NCI-H1436 (cell line): ENCODE data around the gene PADI4.
"Not testable (repeated sequence)": the region's sequence is repeated elsewhere in the genome, so short reads cannot be mapped to it uniquely, and the experiment has no call there.

Experiments used
- DNase-seq: peaks from one replicate; lab custom pipeline; 2025; lab: John Stamatoyannopoulos, UW

PADI4 gene

GRCh38 chr1:17313530-17314309 lies 5.7 kb downstream of the PADI4 start:
- DNase-seq = no peak

- no peak for DNase-seq
Observed at GRCh38 chr1:17314491-17314971, 6.5 kb downstream of the PADI4 start.

GRCh38 chr1:17315542-17316130 lies 7.6 kb downstream of the PADI4 start:
- no peak for DNase-seq

GRCh38 chr1:17316704-17317103 lies 8.7 kb downstream of the PADI4 start:
- DNase-seq = no peak

GRCh38 chr1:17318262-17318661 lies 10.3 kb downstream of the PADI4 start:
- DNase-seq = no peak

GRCh38 chr1:17319561-17320350 lies 11.8 kb downstream of the PADI4 start:
- no peak for DNase-seq

GRCh38 chr1:17321857-17322390 lies 13.9 kb downstream of the PADI4 start:
- not testable (repeated sequence) for DNase-seq

- no peak for DNase-seq
Observed at GRCh38 chr1:17328855-17329254, 20.9 kb downstream of the PADI4 start.

GRCh38 chr1:17329610-17330009 lies 21.6 kb downstream of the PADI4 start:
- DNase-seq = no peak

DNA sequence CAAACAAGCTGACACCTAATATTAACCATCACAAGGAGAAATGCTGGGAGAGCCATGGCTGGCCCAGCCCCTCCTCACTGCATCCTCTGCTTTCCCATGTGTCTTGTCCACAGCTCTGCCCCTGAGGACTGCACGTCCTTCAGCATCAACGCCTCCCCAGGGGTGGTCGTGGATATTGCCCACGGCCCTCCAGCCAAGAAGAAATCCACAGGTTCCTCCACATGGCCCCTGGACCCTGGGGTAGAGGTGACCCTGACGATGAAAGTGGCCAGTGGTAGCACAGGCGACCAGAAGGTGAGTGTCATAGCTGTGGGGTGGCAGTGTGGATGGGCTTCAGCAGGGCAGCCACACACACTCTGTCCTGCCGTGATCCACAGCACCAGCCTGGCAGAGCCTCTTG lies 22.9 kb downstream of the PADI4 start:
- no peak for DNase-seq

- DNase-seq = no peak
Observed at GRCh38 chr1:17333081-17333480, 25.1 kb downstream of the PADI4 start.

DNA sequence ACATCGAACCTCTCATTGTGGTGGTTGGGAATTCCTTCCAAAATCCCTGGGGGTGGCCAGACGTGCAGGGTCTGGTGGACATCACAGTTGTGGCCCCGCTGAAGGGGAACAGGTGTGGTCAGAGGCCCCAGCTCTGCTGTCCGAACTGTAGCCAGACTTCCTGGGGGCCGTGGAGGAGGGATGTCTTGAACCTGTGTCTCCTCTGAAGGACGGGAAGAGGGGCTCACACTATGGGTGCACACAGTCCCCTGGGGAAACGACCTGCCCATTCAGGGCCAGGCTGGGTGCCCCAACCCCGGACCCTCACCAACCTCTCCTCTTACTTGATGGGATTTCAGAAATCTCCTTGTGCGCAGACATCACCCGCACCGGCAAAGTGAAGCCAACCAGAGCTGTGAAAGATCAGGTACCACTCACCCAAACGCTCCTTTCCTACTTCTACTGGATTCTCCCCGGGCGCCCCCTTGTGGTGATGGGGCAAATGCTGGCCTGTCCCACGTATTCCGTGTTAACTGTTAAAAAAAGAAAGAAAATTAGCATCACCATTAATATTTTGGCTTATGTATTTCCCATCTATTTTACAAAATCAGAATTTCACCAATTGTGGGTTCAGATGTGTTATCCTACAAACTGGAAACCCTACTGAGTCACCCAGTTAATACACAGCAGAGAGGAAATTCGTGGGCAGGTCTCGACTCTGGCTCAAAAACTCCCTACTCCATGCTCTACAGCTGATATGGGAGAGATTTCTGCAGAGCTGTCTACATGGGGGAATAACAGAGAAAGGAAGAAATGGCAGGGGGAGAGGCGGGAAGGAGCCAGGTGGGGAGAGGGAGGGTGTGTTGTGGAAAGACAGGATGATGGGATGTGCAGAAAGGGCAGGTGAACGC lies 28.1 kb downstream of the PADI4 start:
- peak; percentile 64 for DNase-seq

DNA sequence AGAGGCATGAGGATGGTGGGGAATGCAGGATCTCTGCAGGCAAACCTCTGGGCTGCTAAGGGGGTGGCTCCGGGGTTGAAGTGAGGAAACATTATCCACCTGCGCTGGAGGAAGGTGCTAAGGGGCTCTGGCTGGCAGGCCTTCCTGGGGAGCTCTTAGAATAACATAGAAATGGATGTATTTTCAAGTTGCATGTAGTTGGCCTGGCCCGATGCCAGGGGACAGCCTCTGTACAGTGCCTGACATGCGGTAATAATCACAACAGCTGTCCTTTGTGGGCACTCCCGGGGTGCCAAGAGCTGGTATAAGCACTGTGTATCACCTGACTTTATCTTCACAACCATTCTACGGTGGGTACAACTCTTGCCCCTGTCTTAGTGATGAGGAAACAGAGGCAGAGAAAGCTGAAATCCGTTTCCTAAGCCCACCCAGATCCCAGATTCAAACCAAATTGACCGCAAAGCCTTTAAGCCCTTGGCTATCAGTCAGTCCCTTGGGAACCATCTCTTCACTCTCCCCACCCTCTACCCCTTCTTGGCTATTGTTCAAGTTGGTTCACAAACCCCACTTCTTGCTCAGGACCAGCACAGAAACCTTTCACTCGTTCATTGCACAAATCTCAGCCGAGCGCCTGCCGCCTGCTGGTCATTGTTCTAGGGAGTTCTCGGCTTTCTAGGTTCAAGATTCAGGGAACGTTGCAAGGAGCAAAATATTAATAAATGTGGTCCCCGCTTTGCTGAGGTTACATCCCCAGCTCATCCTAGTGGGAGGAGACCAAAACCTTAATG lies 30.9 kb downstream of the PADI4 start:
- no peak for DNase-seq

- DNase-seq = no peak
Observed at GRCh38 chr1:17339521-17339920, 31.5 kb downstream of the PADI4 start.

DNA sequence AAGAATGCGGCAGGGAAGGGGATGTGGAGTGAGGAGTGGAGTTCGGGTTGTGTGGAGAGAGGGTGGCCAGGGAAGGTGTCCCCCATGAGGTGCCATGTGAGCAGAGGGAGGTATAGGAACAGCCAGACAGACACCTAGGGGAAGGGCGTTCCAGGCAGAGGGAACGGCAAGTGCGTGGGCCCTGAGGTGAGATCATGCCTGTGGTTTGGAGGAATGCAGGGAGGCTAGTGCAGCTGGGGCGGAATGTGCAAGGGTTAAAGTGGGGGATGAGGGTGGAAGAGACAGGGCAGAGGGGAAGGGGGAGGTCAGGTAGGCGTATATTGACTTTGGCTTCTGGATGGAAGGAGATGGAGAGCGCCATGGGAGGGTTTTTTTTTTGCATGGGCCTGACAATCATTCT lies 32.4 kb downstream of the PADI4 start:
- no peak for DNase-seq

DNA sequence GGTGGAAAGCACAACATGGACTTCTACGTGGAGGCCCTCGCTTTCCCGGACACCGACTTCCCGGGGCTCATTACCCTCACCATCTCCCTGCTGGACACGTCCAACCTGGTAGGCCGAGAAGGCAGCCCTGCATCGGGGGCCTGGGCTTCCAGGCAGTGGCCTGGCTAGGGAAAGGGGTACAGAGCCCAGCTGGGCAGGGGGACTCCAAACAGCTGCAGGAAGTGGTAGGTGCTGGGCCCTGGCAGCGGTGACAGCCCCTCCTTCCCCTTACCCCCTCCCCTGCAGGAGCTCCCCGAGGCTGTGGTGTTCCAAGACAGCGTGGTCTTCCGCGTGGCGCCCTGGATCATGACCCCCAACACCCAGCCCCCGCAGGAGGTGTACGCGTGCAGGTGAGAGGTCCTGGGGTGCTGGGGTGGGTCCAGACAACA lies 34.0 kb downstream of the PADI4 start:
- no peak for DNase-seq

DNA sequence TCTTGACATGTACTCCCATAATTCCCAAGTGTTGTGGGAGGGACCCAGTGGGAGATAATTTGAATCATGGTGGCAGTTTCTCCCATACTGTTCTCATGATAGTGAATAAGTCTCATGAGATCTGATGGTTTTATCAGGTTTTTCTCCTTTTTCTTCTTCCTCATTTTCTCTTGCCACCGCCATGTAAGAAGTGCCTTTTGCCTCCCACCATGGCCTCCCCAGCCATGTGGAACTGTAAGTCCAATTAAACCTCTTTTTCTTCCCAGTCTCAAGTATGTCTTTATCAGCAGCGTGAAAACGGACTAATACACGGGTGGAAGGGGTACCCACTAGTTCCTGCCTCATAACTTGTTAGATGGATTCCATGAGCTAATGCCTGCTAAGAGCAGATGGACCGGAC lies 37.5 kb downstream of the PADI4 start:
- not testable (repeated sequence) for DNase-seq

GRCh38 chr1:17346046-17346789 lies 38.2 kb downstream of the PADI4 start:
- no peak for DNase-seq

- DNase-seq = no peak
Observed at GRCh38 chr1:17347769-17348592, 40.0 kb downstream of the PADI4 start.
